A673 (cell line): ENCODE measurements around the gene MBLAC1. TPM values are rescaled to one million over a fixed set of nuclear protein-coding genes. Genes with fewer than 3 reads are reported as not detected.

Experiments
- BruUV-seq: library from RNA; stranded (reverse); fragments of 400-500 nt; replicated peaks from 2 replicates; lab custom pipeline; 2021; lab: Mats Ljungman, UMichigan
- CTCF ChIA-PET: fragments of 300-600 bp; sonication (Branson Sonifier 250); formaldehyde crosslinking; loops from one replicate; lab custom pipeline; 2022; ENCODE audit warnings: antibody characterized with exemption; lab: Charles Lee
- POLR2A ChIA-PET: fragments of 300-600 bp; sonication (Branson Sonifier 250); formaldehyde crosslinking; loops from one replicate; lab custom pipeline; 2022; ENCODE audit warnings: antibody characterized with exemption; ENCODE audit not compliant: low non-redundant PET; lab: Charles Lee
- DNase-seq: peaks from one replicate; pipeline ENCODE4 v3.0.0-alpha.2; 2015; ENCODE audit warnings: low spot score
- H3K27ac ChIP-seq: fragments of 200-600 bp; sonication (generic); 2 replicates; pipeline ENCODE4 v1.5.1; 2016; ENCODE audit warnings: mixed run types, low read depth, mild to moderate bottlenecking, mixed read lengths, antibody characterized with exemption, low read length; ENCODE audit not compliant: poor library complexity, severe bottlenecking
- H3K27me3 ChIP-seq: fragments of 200-600 bp; sonication (generic); replicated peaks from 2 replicates; pipeline ENCODE4 v1.6.1; 2017; ENCODE audit warnings: mixed run types, low read depth, mild to moderate bottlenecking, mixed read lengths, antibody characterized with exemption, low read length; ENCODE audit not compliant: insufficient read depth, poor library complexity
- H3K36me3 ChIP-seq: fragments of 200-600 bp; sonication (generic); 2 replicates; pipeline ENCODE4 v1.6.1; 2016; ENCODE audit warnings: mixed run types, mild to moderate bottlenecking, mixed read lengths, antibody characterized with exemption, low read length; ENCODE audit not compliant: insufficient read depth, poor library complexity, severe bottlenecking
- H3K4me1 ChIP-seq: fragments of 200-600 bp; sonication (generic); 2 replicates; pipeline ENCODE4 v1.6.1; 2017; ENCODE audit warnings: mixed run types, mild to moderate bottlenecking, mixed read lengths, antibody characterized with exemption, low read length; ENCODE audit not compliant: insufficient read depth, poor library complexity, severe bottlenecking
- H3K4me3 ChIP-seq: fragments of 200-600 bp; sonication (generic); 2 replicates; pipeline ENCODE4 v1.5.1; 2016; ENCODE audit warnings: low read depth, mixed run types, mild to moderate bottlenecking, mixed read lengths, low read length; ENCODE audit not compliant: poor library complexity, severe bottlenecking
- H3K9me3 ChIP-seq: fragments of 200-600 bp; sonication (generic); 2 replicates; pipeline ENCODE4 v1.6.1; 2016; ENCODE audit warnings: mixed run types, low read depth, mild to moderate bottlenecking, mixed read lengths, antibody characterized with exemption, low read length; ENCODE audit not compliant: poor library complexity, severe bottlenecking
- EZH2 ChIP-seq: fragments of 200-600 bp; sonication (generic); IDR thresholded peaks from 2 replicates; pipeline ENCODE4 v1.6.1; 2017; ENCODE audit warnings: borderline replicate concordance, low read depth, mild to moderate bottlenecking, mixed read lengths, antibody characterized with exemption, low read length; ENCODE audit not compliant: poor library complexity, severe bottlenecking
- intact Hi-C: fragments of 100-400 bp; cut with micrococcal nuclease; formaldehyde crosslinking; loops from one replicate; pipeline ENCODE4 v1.10.0; 2022; ENCODE audit not compliant: unreplicated experiment
- total RNA-seq: library from RNA; stranded (reverse); gene quantifications from 2 replicates; pipeline ENCODE4 v1.2.3, GENCODE V29; 2021
- TF ChIP-seq, protein P1 (sequence below): fragments of 300-800, 200-600 bp; sonication (generic); conservative IDR thresholded peaks from 2 replicates; pipeline ENCODE4 v1.5.1; 2017; ENCODE audit warnings: low read depth, mild to moderate bottlenecking, antibody characterized with exemption, low read length, moderate library complexity, mixed read lengths

MBLAC1 gene
- total RNA-seq, 1 experiment from 2014 or later = 3.1 TPM

- intact Hi-C loops = no loop called here
- H3K36me3 ChIP-seq = peaks cover 65% of the 10 kb centered on the region
- H3K9me3 ChIP-seq = no peaks in the 10 kb centered on the region
- CTCF ChIA-PET = no interaction called here
- POLR2A ChIA-PET = no interaction called here
- no peak overlapping the region for H3K27ac ChIP-seq
- H3K4me3 ChIP-seq = peak overlapping the region; percentile 71
- H3K27me3 ChIP-seq = no peaks in the 10 kb centered on the region
- no peak for TF ChIP-seq EZH2
- TF ChIP-seq, protein P1, sequence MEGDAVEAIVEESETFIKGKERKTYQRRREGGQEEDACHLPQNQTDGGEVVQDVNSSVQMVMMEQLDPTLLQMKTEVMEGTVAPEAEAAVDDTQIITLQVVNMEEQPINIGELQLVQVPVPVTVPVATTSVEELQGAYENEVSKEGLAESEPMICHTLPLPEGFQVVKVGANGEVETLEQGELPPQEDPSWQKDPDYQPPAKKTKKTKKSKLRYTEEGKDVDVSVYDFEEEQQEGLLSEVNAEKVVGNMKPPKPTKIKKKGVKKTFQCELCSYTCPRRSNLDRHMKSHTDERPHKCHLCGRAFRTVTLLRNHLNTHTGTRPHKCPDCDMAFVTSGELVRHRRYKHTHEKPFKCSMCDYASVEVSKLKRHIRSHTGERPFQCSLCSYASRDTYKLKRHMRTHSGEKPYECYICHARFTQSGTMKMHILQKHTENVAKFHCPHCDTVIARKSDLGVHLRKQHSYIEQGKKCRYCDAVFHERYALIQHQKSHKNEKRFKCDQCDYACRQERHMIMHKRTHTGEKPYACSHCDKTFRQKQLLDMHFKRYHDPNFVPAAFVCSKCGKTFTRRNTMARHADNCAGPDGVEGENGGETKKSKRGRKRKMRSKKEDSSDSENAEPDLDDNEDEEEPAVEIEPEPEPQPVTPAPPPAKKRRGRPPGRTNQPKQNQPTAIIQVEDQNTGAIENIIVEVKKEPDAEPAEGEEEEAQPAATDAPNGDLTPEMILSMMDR = no peak
- peaks cover 29% of the 10 kb centered on the region for H3K4me1 ChIP-seq
- TSS peak; percentile 46 for BruUV-seq
- no peak for DNase-seq
Observed at GRCh38 chr7:100098913-100099312, 27.9 kb upstream of the MBLAC1 start.

- BruUV-seq = no TSS peak
- CTCF ChIA-PET = no interaction called here
- peak overlapping the region; percentile 99 for H3K27ac ChIP-seq
- H3K4me1 ChIP-seq = peaks cover 29% of the 10 kb centered on the region
- H3K36me3 ChIP-seq = peaks cover 62% of the 10 kb centered on the region
- H3K9me3 ChIP-seq = no peaks in the 10 kb centered on the region
- peak overlapping the region; percentile 71 for H3K4me3 ChIP-seq
- no peak for DNase-seq
- H3K27me3 ChIP-seq = no peaks in the 10 kb centered on the region
- POLR2A ChIA-PET = no interaction called here
- no peak for TF ChIP-seq EZH2
- TF ChIP-seq, protein P1 = no peak
- intact Hi-C loops = no loop called here
Observed at GRCh38 chr7:100099452-100099851, 27.3 kb upstream of the MBLAC1 start.

DNA sequence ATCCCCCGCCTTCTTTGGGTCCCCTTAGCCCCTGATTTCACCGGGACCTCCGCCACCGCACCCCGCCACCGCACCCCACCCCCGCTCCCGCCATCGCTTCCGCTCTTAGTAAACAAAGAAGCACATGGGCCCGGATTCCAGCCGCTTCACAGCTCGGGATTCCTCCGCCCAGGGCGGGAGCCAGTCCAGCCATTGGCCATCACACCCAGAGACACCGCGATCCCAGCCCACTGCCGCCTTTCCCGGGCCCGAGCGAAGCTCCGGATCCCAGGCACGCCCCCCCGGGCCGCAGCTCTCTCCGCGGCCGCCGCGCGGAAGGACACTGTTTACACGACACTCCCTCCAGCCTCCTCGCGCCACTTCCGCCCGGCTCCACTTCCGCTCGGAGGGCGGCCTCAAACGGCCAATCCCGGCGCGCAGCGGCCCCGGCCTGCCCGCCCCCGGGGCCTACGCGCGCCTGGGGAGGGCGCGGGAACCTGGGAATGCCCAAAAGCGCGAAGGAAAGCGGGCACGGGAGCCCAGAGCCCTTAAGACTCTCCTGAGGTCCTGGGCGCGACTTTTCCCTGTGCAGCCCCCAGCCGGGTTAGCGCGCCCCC lies 26.2 kb upstream of the MBLAC1 start:
- POLR2A ChIA-PET = interaction anchor here (0.6 to 0.7 kb wide), 4 partner anchors 14 to 726 kb away, joined by 3 to 9 read pairs (median 6); partner anchors contain the start of gene ARPC1B
- H3K27ac ChIP-seq = peak overlapping the region; percentile 99
- no peaks in the 10 kb centered on the region for H3K27me3 ChIP-seq
- H3K4me1 ChIP-seq = peaks cover 22% of the 10 kb centered on the region
- peaks cover 55% of the 10 kb centered on the region for H3K36me3 ChIP-seq
- intact Hi-C loops = no loop called here
- TF ChIP-seq EZH2 = no peak
- TF ChIP-seq, protein P1 = no peak
- BruUV-seq = no TSS peak
- peak overlapping the region; percentile 71 for H3K4me3 ChIP-seq
- H3K9me3 ChIP-seq = no peaks in the 10 kb centered on the region
- CTCF ChIA-PET = no interaction called here
- peak; percentile 97 for DNase-seq
